COLO668 (cell line): ENCODE results near the gene KRTAP10-1.
A peak's percentile ranks its signal among the peaks of the same experiment; 100 is the strongest.
"Not testable (repeated sequence)": the region's sequence is repeated elsewhere in the genome, so short reads cannot be mapped to it uniquely, and the experiment has no call there.

Experiments
- DNase-seq: peaks from one replicate; lab custom pipeline; 2025; ENCODE audit not compliant: unreplicated experiment; lab: John Stamatoyannopoulos, UW

Gene KRTAP10-1

GRCh38 chr21:44571296-44571695 lies 31.3 kb upstream of the KRTAP10-1 start:
- no peak for DNase-seq

DNA sequence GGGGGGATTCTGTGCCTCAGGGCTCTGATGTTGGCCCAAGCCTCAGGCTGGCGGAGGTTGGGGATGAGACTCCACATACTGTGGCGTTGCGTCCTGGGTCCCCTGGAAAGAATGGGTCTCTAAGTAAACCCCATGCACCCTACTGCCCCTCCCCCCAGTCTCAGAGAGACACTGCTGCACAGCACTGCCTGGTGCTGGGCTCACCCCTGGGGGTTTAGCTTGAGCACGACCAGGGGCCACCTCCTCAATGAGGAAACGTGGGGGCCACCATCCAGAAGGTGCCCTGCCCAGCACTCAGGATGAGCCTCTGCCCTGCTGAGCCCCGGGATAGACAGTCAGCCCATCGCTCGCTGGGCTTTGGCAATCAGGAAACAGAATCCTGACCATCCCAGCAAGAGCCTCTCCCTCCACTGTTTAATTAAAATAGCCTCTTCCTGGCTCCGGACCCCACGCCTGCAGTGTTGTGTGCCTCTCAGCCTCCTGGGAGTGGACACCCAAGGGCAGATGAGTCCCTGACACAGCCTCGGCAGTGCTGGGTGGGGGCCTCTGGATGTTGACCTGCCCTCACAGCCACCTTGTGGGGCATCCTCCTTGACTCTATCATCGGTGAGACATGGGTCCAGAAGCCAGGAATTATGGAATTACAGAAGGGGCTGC lies 30.0 kb upstream of the KRTAP10-1 start:
- DNase-seq: no peak

- peak; percentile 88 for DNase-seq
These were observed 28.9 kb upstream of the KRTAP10-1 start for GRCh38 chr21:44568667-44569556.

- DNase-seq: no peak
These were observed 28.3 kb upstream of the KRTAP10-1 start for GRCh38 chr21:44568261-44568660.

DNA sequence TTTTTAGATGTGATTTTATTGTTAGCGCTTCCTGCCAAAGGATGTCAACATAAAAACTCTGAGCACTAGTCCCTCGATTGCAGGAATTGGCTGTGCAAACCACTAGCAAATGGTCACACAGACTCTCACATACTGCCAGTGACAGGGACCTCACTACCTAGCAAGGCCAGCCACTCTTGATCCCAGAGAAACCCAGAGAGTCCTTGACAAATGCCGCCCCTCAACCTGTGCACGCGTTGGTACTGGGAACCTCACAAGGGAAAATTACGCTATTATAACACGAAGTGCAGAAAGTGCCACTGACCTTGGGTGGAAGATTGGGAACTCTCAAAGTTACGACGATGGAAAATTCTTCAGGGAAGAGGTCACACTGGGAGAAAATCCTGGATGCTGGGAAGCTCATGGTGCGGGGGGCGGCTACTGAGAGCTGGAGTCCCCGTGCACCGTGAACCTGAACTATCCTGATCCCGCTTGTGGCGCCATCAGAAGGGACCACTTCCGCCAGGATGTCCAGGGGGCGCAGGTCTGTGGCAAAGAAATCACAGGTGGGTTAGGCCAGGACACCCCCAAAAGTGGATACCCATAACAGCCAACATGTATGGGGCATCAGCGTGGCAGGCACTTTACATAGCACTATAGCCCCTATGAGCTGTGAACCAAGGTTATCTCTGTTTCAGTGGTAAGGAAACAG lies 27.6 kb upstream of the KRTAP10-1 start:
- no peak for DNase-seq

DNA sequence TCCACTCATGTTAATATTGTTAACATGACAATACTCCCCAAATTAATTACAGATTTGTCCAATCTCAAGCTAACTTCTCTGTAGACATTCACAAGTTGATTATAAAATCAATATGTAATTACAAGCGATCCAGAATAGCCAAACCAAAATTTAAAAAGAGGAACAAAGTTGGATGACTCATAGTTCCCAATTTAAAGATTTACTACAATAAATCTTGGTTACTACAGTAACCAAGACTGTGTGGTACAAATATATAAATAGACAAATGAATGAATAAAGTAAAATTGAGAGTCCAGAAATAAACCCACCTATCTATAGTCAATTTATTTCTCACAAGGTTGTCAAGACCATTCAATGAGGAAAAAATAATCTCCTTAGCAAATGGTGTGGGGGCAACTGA lies 26.4 kb upstream of the KRTAP10-1 start:
- DNase-seq: no peak

DNA sequence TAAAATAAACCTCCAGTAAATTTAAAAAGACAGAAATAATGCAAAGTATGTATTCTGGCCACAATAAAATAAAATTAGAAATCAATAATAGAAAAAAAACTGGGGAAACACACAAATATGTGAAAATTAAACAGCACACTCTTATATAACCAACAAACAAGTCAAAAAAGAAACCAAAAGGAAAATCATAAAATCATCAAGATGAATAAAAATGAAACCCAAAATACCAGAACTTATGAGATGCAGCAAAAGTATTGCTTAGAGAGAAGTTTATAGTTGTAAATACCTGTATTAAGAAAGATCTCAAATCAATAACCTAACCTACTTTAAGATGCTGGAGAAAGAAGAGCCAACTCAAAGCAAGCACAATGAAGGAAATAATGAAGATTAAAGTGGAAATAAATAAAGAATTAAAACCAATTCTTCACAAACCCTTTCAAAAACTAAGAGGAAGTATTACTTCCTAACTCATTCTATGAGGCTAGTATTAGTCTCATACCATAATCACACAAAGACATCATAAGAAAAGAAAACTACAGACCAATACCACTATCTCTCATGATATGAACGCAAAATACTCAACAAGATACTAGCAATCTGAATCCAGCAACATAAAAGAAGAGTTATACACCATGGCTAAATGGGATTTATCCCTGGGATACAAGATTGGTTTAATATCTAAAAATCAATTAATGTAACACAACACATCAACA lies 25.0 kb upstream of the KRTAP10-1 start:
- no peak for DNase-seq

- no peak for DNase-seq
These were observed 24.1 kb upstream of the KRTAP10-1 start for GRCh38 chr21:44564099-44564498.

GRCh38 chr21:44558695-44559094 lies 18.7 kb upstream of the KRTAP10-1 start, which contains the start of gene KRTAP10-3:
Gene KRTAP10-3, minus strand, starts transcription at chr21:44558795. Its CDS starts 80 bp downstream, at chr21:44558715.
- no peak for DNase-seq

- not testable (repeated sequence) for DNase-seq
These were observed 18.3 kb upstream of the KRTAP10-1 start for GRCh38 chr21:44558329-44558675.

GRCh38 chr21:44557491-44558328 lies 17.7 kb upstream of the KRTAP10-1 start:
- DNase-seq: no peak

DNA sequence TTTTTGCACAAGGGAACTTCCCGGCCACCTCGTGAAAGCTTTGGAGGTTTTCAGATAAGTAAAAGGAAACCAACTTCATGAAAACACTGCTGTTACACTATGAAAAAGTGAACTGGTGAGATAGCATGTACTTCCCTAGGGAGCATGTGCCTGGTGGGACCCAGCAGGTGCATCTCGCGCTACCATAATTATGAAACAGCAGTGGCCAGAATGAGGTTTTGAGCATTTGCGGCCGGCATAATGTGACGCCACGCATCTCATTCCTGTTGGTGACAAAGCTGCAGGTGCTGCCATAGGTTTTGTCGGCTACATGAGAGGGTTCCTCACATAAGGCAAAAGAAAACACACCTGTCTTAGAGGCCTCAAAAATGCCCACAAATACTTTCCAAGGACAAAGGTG lies 16.9 kb upstream of the KRTAP10-1 start:
- DNase-seq: peak; percentile 80

DNA sequence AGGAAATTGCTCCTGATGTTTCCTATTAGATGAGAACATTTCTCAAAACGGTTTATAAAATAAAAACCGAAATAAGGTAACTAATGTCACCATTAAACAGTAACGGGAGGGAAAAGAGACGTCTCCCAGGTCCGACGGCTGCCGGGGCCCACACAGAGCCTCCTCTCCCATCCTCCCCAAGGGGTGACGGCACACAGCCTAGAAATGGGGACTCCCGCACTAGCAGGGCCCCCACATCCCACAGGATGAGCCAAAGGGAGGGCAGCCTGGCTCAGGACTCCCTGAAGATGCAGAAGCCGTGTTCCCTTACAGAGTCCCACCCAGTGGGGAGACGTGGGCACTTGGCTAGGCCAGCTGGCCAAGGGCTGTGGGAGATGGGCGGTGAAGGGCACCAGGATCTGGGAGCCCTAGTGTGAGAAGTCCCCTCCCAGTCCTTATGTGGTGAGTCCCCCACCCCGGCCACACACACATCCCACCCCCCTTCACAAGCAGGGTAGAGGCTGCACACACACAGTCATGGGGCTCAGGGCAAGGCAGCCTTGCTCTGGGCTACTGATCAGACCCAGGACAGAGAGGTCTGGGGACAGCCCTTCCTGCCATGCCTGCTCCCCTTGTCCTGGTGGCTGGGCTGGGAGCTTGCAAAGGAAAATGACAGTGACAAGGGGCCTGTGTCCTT lies 15.3 kb upstream of the KRTAP10-1 start:
- no peak for DNase-seq

DNA sequence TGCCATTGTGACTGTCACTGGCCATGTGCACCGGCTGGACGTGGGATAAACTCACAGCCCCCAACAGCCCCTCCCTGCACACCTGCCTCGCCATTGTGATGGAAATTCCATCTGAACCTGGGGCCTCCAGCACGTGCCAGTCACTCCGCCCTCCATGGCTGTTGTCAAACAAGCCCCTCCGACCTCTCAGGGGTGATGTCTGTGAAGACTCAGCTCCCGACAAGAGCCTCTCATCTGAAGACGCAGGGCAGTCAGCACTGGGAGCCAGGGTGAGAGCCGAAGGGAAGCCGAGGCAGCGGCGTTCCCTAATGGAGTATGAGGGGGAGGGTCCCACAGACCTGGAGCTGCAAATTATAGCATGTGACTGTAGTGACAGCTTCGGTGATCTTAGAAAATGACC lies 12.7 kb upstream of the KRTAP10-1 start:
- peak; percentile 40 for DNase-seq

DNA sequence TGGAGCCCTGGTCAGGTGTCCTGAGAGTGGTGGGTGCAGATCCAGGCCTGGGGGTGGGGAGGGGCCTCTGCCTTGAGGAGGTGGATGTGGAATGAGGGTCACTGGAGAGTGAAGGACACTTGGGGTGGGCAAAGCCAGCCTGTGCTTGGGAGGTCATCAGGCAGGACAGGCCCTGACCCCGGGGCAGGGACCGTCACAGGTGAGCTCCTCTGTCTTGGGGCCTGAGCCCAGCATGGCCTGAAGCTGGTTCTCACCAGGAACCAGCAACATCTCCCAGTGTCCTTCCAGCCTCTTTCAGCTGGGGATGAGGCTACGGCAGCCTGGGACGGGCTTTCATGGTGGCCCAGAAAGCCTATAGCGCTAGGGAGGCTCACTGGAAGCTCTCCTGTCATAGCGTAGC lies 12.1 kb upstream of the KRTAP10-1 start:
- no peak for DNase-seq

GRCh38 chr21:44551340-44551961 lies 11.5 kb upstream of the KRTAP10-1 start, which contains the start of gene KRTAP10-2:
Gene KRTAP10-2, minus strand, starts transcription at chr21:44551505. Its CDS starts 47 bp downstream, at chr21:44551458.
- DNase-seq: peak; percentile 60

DNA sequence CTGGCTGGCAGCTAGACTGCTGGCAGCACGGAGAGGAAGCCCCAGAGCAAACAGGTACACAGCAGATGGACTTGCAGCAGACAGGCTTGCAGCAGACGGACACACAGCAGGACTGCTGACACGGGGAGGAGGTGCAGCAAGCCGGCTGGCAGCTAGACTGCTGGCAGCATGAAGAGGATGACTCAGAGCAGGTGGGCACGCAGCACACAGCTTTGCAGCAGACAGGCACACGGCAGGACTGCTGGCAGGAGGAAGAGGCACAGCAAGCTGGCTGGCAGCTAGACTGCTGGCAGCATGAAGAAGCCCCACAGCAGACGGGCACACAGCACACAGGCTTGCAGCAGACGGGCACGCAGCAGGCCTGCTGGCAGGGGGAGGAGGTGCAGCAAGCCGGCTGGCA lies 10.8 kb upstream of the KRTAP10-1 start:
- DNase-seq: peak; percentile 47

GRCh38 chr21:44550285-44550684 lies 10.3 kb upstream of the KRTAP10-1 start:
- DNase-seq: not testable (repeated sequence)
